ENCODE results near the gene TMEM25. TPM values are rescaled to one million over a fixed set of nuclear protein-coding genes. Genes with fewer than 3 reads are reported as not detected.

The TMEM25 gene
- polyA plus RNA-seq, 2 of the 4 experiments (the other 2 are of a cell fraction), result 0.56 to 0.75 TPM

DNA sequence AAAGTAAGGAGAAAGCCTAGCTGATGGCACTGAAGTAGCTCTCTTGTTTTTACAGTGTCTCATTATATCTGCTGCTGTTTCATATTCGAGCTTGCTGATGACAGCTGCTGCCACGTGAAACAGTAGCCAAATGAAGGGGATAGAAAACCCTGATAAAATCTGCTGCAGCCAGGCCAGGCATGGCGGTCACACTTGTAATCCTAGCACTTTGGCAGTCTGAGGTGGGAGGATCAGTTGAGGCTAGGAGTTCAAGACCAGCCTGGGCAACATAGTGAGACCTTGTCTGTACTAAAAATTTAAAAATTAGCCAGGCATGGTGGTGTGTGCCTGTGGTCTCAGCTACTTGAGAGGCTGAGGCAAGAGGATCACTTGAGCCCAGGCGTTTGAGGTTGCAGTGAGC, 21.3 kb downstream of the TMEM25 start:
- POLR2A ChIA-PET, result no interaction called here
- CTCF ChIA-PET, result no interaction called here
- TF ChIP-seq GATA3 (IDR thresholded peaks at IDR 0.05; ENCODE audit: borderline replicate concordance) (no peak), ZSCAN20 (CRISPR knock-in tag; IDR thresholded peaks at IDR 0.05) (no peak), BHLHE40 (IDR thresholded peaks at IDR 0.05; ENCODE audit: low read depth, low read length) (no peak), FOSB (CRISPR knock-in tag; IDR thresholded peaks at IDR 0.05) (no peak), ZFP36 (IDR thresholded peaks at IDR 0.05; ENCODE audit: borderline replicate concordance, partially characterized antibody) (no peak), MYC (IDR thresholded peaks at IDR 0.05; ENCODE audit: borderline replicate concordance, low read length) (no peak), CBX8 (IDR thresholded peaks at IDR 0.05) (no peak)
- TF ChIP-seq, protein P1, sequence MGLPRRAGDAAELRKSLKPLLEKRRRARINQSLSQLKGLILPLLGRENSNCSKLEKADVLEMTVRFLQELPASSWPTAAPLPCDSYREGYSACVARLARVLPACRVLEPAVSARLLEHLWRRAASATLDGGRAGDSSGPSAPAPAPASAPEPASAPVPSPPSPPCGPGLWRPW (IDR thresholded peaks at IDR 0.05), result no peak
- Histone ChIP-seq H3K4me1 (no peaks in the 10 kb centered on the region), H3K4me3 (no peak overlapping the region), H3K27ac (no peak overlapping the region), H3K9me3 (no peaks in the 10 kb centered on the region), H3K4me2 (no peak overlapping the region)
- FAIRE-seq (no peak), ATAC-seq (no peak), DNase-seq (ENCODE audit: low read depth in 1 of 2, low spot score in 1 of 2) (no peak)
- WGBS (ENCODE audit: missing lambda C conversion rate), result 82% methylated on average over 3 of the region's 4 CpGs

DNA sequence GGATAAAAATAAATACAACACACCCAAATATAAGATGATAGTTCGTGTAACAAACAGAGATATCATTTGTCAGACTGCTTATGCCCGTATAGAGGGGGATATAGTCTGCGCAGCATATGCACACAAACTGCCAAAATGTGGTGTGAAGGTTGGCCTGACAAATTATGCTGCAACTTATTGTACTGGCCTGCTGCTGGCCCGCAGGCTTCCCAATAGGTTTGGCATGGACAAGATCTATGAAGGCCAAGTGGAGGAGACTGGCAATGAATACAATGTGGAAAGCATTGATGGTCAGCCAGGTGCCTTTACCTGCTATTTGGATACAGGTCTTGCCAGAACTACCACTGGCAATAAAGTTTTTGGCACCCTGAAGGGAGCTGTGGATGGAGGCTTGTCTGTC, 29.8 kb downstream of the TMEM25 start:
- no peak for ATAC-seq
- Histone ChIP-seq H3K4me2 (no peak overlapping the region), H3K9me3 (no peaks in the 10 kb centered on the region), H3K4me1 (no peaks in the 10 kb centered on the region), H3K27ac (no peak overlapping the region), H3K4me3 (no peak overlapping the region)
- ChIA-PET CTCF (no interaction called here), POLR2A (no interaction called here)
- WGBS (ENCODE audit: missing lambda C conversion rate), result 74% methylated on average over 4 of the region's 4 CpGs
- no peak for FAIRE-seq
- DNase-seq (ENCODE audit: low read depth in 1 of 2, low spot score in 1 of 2), result no peak
- TF ChIP-seq CBX2 (IDR thresholded peaks at IDR 0.05; ENCODE audit: borderline replicate concordance, low read depth) (no peak), HOXA7 (CRISPR knock-in tag; IDR thresholded peaks at IDR 0.05) (no peak), SREBF2 (IDR thresholded peaks at IDR 0.05) (no peak), HEYL (CRISPR knock-in tag; IDR thresholded peaks at IDR 0.05) (no peak), RNF2 (IDR thresholded peaks at IDR 0.05; ENCODE audit: borderline replicate concordance, low read depth) (no peak), TP53 (CRISPR knock-in tag; IDR thresholded peaks at IDR 0.05) (no peak), CHD4 (IDR thresholded peaks at IDR 0.05; ENCODE audit: borderline replicate concordance) (no peak), KDM5A (IDR thresholded peaks at IDR 0.05) (no peak), NFE2L2 (conservative IDR thresholded peaks at IDR 0.05; ENCODE audit: low read length) (no peak)
- TF ChIP-seq, protein P2, sequence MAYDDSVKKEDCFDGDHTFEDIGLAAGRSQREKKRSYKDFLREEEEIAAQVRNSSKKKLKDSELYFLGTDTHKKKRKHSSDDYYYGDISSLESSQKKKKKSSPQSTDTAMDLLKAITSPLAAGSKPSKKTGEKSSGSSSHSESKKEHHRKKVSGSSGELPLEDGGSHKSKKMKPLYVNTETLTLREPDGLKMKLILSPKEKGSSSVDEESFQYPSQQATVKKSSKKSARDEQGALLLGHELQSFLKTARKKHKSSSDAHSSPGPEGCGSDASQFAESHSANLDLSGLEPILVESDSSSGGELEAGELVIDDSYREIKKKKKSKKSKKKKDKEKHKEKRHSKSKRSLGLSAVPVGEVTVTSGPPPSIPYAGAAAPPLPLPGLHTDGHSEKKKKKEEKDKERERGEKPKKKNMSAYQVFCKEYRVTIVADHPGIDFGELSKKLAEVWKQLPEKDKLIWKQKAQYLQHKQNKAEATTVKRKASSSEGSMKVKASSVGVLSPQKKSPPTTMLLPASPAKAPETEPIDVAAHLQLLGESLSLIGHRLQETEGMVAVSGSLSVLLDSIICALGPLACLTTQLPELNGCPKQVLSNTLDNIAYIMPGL (CRISPR knock-in tag; IDR thresholded peaks at IDR 0.05; ENCODE audit: borderline replicate concordance), result no peak
- TF ChIP-seq, protein P3, sequence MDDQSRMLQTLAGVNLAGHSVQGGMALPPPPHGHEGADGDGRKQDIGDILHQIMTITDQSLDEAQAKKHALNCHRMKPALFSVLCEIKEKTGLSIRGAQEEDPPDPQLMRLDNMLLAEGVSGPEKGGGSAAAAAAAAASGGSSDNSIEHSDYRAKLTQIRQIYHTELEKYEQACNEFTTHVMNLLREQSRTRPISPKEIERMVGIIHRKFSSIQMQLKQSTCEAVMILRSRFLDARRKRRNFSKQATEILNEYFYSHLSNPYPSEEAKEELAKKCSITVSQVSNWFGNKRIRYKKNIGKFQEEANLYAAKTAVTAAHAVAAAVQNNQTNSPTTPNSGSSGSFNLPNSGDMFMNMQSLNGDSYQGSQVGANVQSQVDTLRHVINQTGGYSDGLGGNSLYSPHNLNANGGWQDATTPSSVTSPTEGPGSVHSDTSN (IDR thresholded peaks at IDR 0.05), result no peak

DNA sequence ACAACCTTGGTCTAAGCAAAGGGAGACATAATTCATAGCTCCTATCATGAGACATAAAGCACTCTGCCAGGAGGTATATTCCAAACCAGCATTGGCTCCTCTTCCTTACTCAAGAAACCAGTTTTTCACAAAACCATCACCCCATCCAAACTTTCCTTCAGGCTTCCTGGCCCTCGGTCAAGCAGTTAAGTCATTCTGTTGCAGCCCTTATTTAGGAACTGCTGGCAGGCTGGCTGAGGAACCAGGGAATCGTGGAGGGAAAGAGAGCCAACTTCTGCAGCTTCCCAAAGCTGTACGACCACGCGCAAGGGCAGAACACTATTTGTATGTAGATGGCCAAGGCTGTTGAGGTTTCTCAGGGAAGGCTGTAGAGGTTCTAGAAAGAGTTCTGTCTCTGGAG, 34.1 kb downstream of the TMEM25 start:
- no peak for TF ChIP-seq PHF8 (IDR thresholded peaks at IDR 0.05; ENCODE audit: borderline replicate concordance, low read depth)
- no peak for TF ChIP-seq SREBF2 (IDR thresholded peaks at IDR 0.05)
- no peak for TF ChIP-seq ESRRA (IDR thresholded peaks at IDR 0.05; ENCODE audit: borderline replicate concordance, low read length)
- TF ChIP-seq, protein P1 (IDR thresholded peaks at IDR 0.05), result no peak
- no peak for TF ChIP-seq EHMT2 (IDR thresholded peaks at IDR 0.05; ENCODE audit: low read depth)
- no peak for TF ChIP-seq CHD2 (IDR thresholded peaks at IDR 0.05; ENCODE audit: low read length, partially characterized antibody)
- TF ChIP-seq BHLHE40 (IDR thresholded peaks at IDR 0.05; ENCODE audit: low read depth, low read length), result no peak
- TF ChIP-seq NR3C1 (IDR thresholded peaks at IDR 0.05), result no peak
- no peak for TF ChIP-seq FOSB (CRISPR knock-in tag; IDR thresholded peaks at IDR 0.05)
- TF ChIP-seq, protein P2 (CRISPR knock-in tag; IDR thresholded peaks at IDR 0.05; ENCODE audit: borderline replicate concordance), result no peak
- no peak for TF ChIP-seq TFCP2L1 (CRISPR knock-in tag; IDR thresholded peaks at IDR 0.05)
- TF ChIP-seq, protein P3 (IDR thresholded peaks at IDR 0.05), result no peak
- TF ChIP-seq KDM1A (IDR thresholded peaks at IDR 0.05; ENCODE audit: low read depth), result no peak
- Histone ChIP-seq H3K27ac (peak overlapping the region in 1 of 2 experiments; percentile 86; a peak in 4 of 6 replicates), H3K4me2 (peak overlapping the region; percentile 96), H3K4me3 (peak overlapping the region; percentile 87), H3K4me1 (no peaks in the 10 kb centered on the region), H3K9me3 (no peaks in the 10 kb centered on the region)
- FAIRE-seq (no peak), DNase-seq (ENCODE audit: low read depth in 1 of 2, low spot score in 1 of 2) (no peak), ATAC-seq (no peak)
- POLR2A ChIA-PET, result no interaction called here
- WGBS (ENCODE audit: missing lambda C conversion rate), result 77% methylated on average over 5 of the region's 5 CpGs
- CTCF ChIA-PET, result interaction anchor here (0.8 kb wide), 1 partner anchor 8 kb away, joined by 3 read pairs; no protein-coding TSS in a partner anchor

Data from A549 (cell line).